GM19463 (cell line): ENCODE measurements around the gene ANKRD34B.

Source experiments
- ATAC-seq: cut with Tn5 transposase; IDR thresholded peaks from one replicate; pipeline ENCODE4 v1.9.1; 2021; ENCODE audit warnings: mild to moderate bottlenecking, moderate library complexity; ENCODE audit not compliant: unreplicated experiment

ANKRD34B gene

GRCh38 chr5:80573062-80573461, 3.0 kb upstream of the ANKRD34B start:
- no peak for ATAC-seq

GRCh38 chr5:80569086-80569960, 757 bp downstream of the ANKRD34B start:
- ATAC-seq, result no peak

- ATAC-seq, result no peak
Measured at GRCh38 chr5:80568251-80568650, 1.8 kb downstream of the ANKRD34B start.

GRCh38 chr5:80566711-80567259, 3.3 kb downstream of the ANKRD34B start:
- no peak for ATAC-seq

GRCh38 chr5:80565330-80565729, 4.8 kb downstream of the ANKRD34B start:
- ATAC-seq, result no peak

GRCh38 chr5:80559244-80559643, 10.8 kb downstream of the ANKRD34B start:
- ATAC-seq, result no peak

- ATAC-seq, result no peak
Measured at GRCh38 chr5:80555099-80555498, 15.0 kb downstream of the ANKRD34B start.

GRCh38 chr5:80554646-80555045, 15.4 kb downstream of the ANKRD34B start:
- ATAC-seq, result no peak

- ATAC-seq, result no peak
Measured at GRCh38 chr5:80541392-80541791, 28.7 kb downstream of the ANKRD34B start.

GRCh38 chr5:80540691-80541090, 29.4 kb downstream of the ANKRD34B start:
- ATAC-seq, result no peak

GRCh38 chr5:80516826-80517225, 53.3 kb downstream of the ANKRD34B start:
- ATAC-seq, result peak; percentile 91

GRCh38 chr5:80509362-80509761, 60.7 kb downstream of the ANKRD34B start:
- ATAC-seq, result no peak

GRCh38 chr5:80508844-80509243, 61.2 kb downstream of the ANKRD34B start:
- no peak for ATAC-seq

GRCh38 chr5:80507663-80508062, 62.4 kb downstream of the ANKRD34B start:
- ATAC-seq, result no peak
